Fibroblast of mammary gland (primary cell): Measurements from ENCODE around the gene CD300E.

Experiments used
- DNase-seq: peaks from one replicate; pipeline ENCODE4 v3.0.0-alpha.2; 2010; ENCODE audit warnings: low read depth
- H3K4me3 ChIP-seq: 2 replicates; pipeline ENCODE4 v1.5.1; 2011; ENCODE audit warnings: low read depth, mild to moderate bottlenecking, low read length, moderate library complexity; ENCODE audit not compliant: control insufficient read depth
- CTCF ChIP-seq: conservative IDR thresholded peaks from 2 replicates; pipeline ENCODE4 v1.5.1; 2011; ENCODE audit warnings: low read depth, low read length, inconsistent platforms; ENCODE audit not compliant: control insufficient read depth, insufficient read depth

CD300E gene

GRCh38 chr17:74595037-74595750 is 28.3 kb downstream of the CD300E start:
- DNase-seq: no peak

GRCh38 chr17:74592087-74592990 is 31.2 kb downstream of the CD300E start, which contains the start of gene CD300LD:
TSS of gene CD300LD (minus strand) at chr17:74592283. CDS start at chr17:74592202, 81 bp downstream.
- DNase-seq: peak; percentile 60
- TF ChIP-seq CTCF: no peak

More at GRCh38 chr17:74595037-74595750, 28.3 kb downstream of the CD300E start:
- H3K4me3 ChIP-seq: no peak overlapping the region
- TF ChIP-seq CTCF: no peak

GRCh38 chr17:74591503-74591902 is 32.0 kb downstream of the CD300E start:
- no peak for DNase-seq
- no peak overlapping the region for H3K4me3 ChIP-seq
- no peak for TF ChIP-seq CTCF

More at GRCh38 chr17:74592087-74592990, 31.2 kb downstream of the CD300E start, which contains the start of gene CD300LD:
- no peak within 1 kb of the TSS for H3K4me3 ChIP-seq

GRCh38 chr17:74585711-74586110 is 37.8 kb downstream of the CD300E start:
- no peak for TF ChIP-seq CTCF
- no peak overlapping the region for H3K4me3 ChIP-seq
- DNase-seq: no peak

- H3K4me3 ChIP-seq: no peak overlapping the region
- no peak for TF ChIP-seq CTCF
- DNase-seq: no peak
These were observed 39.1 kb downstream of the CD300E start for GRCh38 chr17:74584292-74585060.

- no peak for TF ChIP-seq CTCF
- DNase-seq: no peak
- H3K4me3 ChIP-seq: no peak overlapping the region
These were observed 40.9 kb downstream of the CD300E start for GRCh38 chr17:74582633-74583032.
